ENCODE measurements around the gene IGFL4. TPM values are rescaled to one million over a fixed set of nuclear protein-coding genes. Genes with fewer than 3 reads are reported as not detected.

Gene IGFL4
- total and polyA plus RNA-seq, 2 of the 8 experiments (the other 6 are each of a cell fraction or from before 2014, with no cell fraction given): 0.05 to 0.11 TPM

DNA sequence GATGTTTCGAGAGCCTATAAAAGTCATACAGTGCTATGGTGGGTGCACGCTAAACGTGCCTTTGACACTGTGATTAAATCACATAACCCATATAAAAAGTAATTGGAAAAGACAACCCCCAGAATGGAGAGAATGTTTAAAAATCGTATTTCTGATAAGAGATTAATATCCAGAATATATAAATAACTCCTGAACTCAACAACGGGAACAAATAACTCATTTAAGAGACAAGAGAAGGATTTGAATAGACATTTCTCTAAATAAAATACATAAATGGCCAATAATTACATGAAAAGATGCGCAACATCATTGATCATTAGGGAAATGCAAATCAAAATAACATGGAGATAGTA, 37.0 kb upstream of the IGFL4 start (continued):
- TF ChIP-seq TAF1 (IDR thresholded peaks at IDR 0.05; ENCODE audit: low read depth, low read length): no peak
